H9 (cell line): Measurements from ENCODE around the gene IFNGR1. TPM values are rescaled to one million over a fixed set of nuclear protein-coding genes. Genes with fewer than 3 reads are reported as not detected.

Experiments used
- DNase-seq: peaks from one replicate; pipeline ENCODE4 v3.0.0-alpha.2; 2017
- H2AFZ ChIP-seq: one replicate; pipeline ENCODE4 v1.6.1; 2013; ENCODE audit warnings: mild to moderate bottlenecking, low read length, control low read depth, moderate library complexity
- H2AK5ac ChIP-seq: 2 replicates; pipeline ENCODE4 v1.6.1; 2013; ENCODE audit warnings: low read length, control low read depth, mixed read lengths; ENCODE audit not compliant: insufficient read length
- H2BK120ac ChIP-seq: one replicate; pipeline ENCODE4 v1.6.1; 2013; ENCODE audit warnings: low read depth, mild to moderate bottlenecking, low read length, control low read depth, inconsistent platforms; ENCODE audit not compliant: poor library complexity, severe bottlenecking
- H2BK12ac ChIP-seq: 2 replicates; pipeline ENCODE4 v1.6.1; 2013; ENCODE audit warnings: low read length, control low read depth, mixed read lengths, low read depth; ENCODE audit not compliant: insufficient read length
- H2BK15ac ChIP-seq: 2 replicates; pipeline ENCODE4 v1.6.1; 2013; ENCODE audit warnings: low read depth, low read length, control low read depth
- H2BK20ac ChIP-seq: one replicate; pipeline ENCODE4 v1.6.1; 2013; ENCODE audit warnings: low read depth, mild to moderate bottlenecking, low read length, control low read depth, inconsistent platforms; ENCODE audit not compliant: poor library complexity, severe bottlenecking
- H2BK5ac ChIP-seq: 2 replicates; pipeline ENCODE4 v1.6.1; 2013; ENCODE audit warnings: low read length, control low read depth, mixed read lengths; ENCODE audit not compliant: insufficient read length
- H3K14ac ChIP-seq: 2 replicates; pipeline ENCODE4 v1.6.1; 2013; ENCODE audit warnings: low read length, control low read depth; ENCODE audit not compliant: insufficient read depth
- H3K18ac ChIP-seq: 2 replicates; pipeline ENCODE4 v1.6.1; 2013; ENCODE audit warnings: low read depth, mild to moderate bottlenecking, mixed read lengths, low read length, control low read depth; ENCODE audit not compliant: insufficient read length
- H3K23ac ChIP-seq: 2 replicates; pipeline ENCODE4 v1.6.1; 2013; ENCODE audit warnings: low read length, control low read depth, mixed read lengths, low read depth; ENCODE audit not compliant: insufficient read length
- H3K23me2 ChIP-seq: 2 replicates; pipeline ENCODE4 v1.6.1; 2013; ENCODE audit warnings: low read depth, mild to moderate bottlenecking, mixed read lengths, low read length, control low read depth; ENCODE audit not compliant: insufficient read length, poor library complexity, severe bottlenecking
- H3K27ac ChIP-seq: 2 replicates; pipeline ENCODE4 v1.5.1; 2013; ENCODE audit warnings: low read length, control low read depth, mixed read lengths, low read depth; ENCODE audit not compliant: insufficient read length
- H3K27me3 ChIP-seq: 2 replicates; pipeline ENCODE4 v1.6.1; 2013; ENCODE audit warnings: low read length, control low read depth, inconsistent platforms; ENCODE audit not compliant: insufficient read depth
- H3K4ac ChIP-seq: 2 replicates; pipeline ENCODE4 v1.6.1; 2013; ENCODE audit warnings: low read depth, mild to moderate bottlenecking, control low read depth, inconsistent platforms, low read length, moderate library complexity
- H3K4me1 ChIP-seq: 2 replicates; pipeline ENCODE4 v1.6.1; 2013; ENCODE audit warnings: low read length, control low read depth, inconsistent platforms; ENCODE audit not compliant: insufficient read depth
- H3K4me2 ChIP-seq: 2 replicates; pipeline ENCODE4 v1.6.1; 2013; ENCODE audit warnings: low read length, control low read depth, mixed read lengths; ENCODE audit not compliant: insufficient read length, insufficient read depth
- H3K56ac ChIP-seq: 2 replicates; pipeline ENCODE4 v1.6.1; 2013; ENCODE audit warnings: low read depth, mild to moderate bottlenecking, mixed read lengths, low read length, control low read depth; ENCODE audit not compliant: insufficient read length
- H3K79me1 ChIP-seq: 2 replicates; pipeline ENCODE4 v1.6.1; 2013; ENCODE audit warnings: low read depth, mild to moderate bottlenecking, moderate library complexity, low read length, control low read depth, inconsistent platforms; ENCODE audit not compliant: insufficient read depth, poor library complexity, severe bottlenecking
- H3K79me2 ChIP-seq: 2 replicates; pipeline ENCODE4 v1.6.1; 2013; ENCODE audit warnings: low read length, control low read depth, inconsistent platforms; ENCODE audit not compliant: insufficient read depth
- H3K9ac ChIP-seq: 2 replicates; pipeline ENCODE4 v1.6.1; 2013; ENCODE audit warnings: low read length, control low read depth, mixed read lengths; ENCODE audit not compliant: insufficient read length; ENCODE audit errors: extremely low read depth
- H3K9me3 ChIP-seq: one replicate; pipeline ENCODE4 v1.6.1; 2013; ENCODE audit warnings: low read depth, low read length, inconsistent platforms; ENCODE audit not compliant: control insufficient read depth
- H3T11ph ChIP-seq: one replicate; pipeline ENCODE4 v1.6.1; 2013; ENCODE audit warnings: mild to moderate bottlenecking, low read length, control low read depth, inconsistent platforms
- H4K20me1 ChIP-seq: one replicate; pipeline ENCODE4 v1.6.1; 2013; ENCODE audit not compliant: control insufficient read depth, insufficient read length, insufficient read depth
- H4K5ac ChIP-seq: 2 replicates; pipeline ENCODE4 v1.6.1; 2013; ENCODE audit warnings: low read depth, mild to moderate bottlenecking, mixed read lengths, low read length, control low read depth; ENCODE audit not compliant: insufficient read length
- H4K8ac ChIP-seq: replicated peaks from 2 replicates; pipeline ENCODE4 v1.6.1; 2013; ENCODE audit warnings: low read length, control low read depth, mixed read lengths, low read depth; ENCODE audit not compliant: insufficient read length
- H4K91ac ChIP-seq: 2 replicates; pipeline ENCODE4 v1.6.1; 2013; ENCODE audit warnings: low read depth, mild to moderate bottlenecking, moderate library complexity, mixed read lengths, low read length, control low read depth; ENCODE audit not compliant: insufficient read length
- H3K27ac Mint-ChIP-seq, 3 experiments: 2 replicates in 2 of 3; 3 replicates in 1 of 3; pipeline ENCODE4 v1.8.0; 2020 to 2021; ENCODE audit warnings: mixed read lengths in 3 of 3, mild to moderate bottlenecking in 1 of 3, moderate library complexity in 1 of 3
- H3K27me3 Mint-ChIP-seq: 2 replicates; pipeline ENCODE4 v1.8.0; 2021; ENCODE audit warnings: low read depth, mild to moderate bottlenecking, moderate library complexity, mixed read lengths
- H3K36me3 Mint-ChIP-seq, 3 experiments: 2 replicates in 2 of 3; 3 replicates in 1 of 3; pipeline ENCODE4 v1.8.0; 2020 to 2021; ENCODE audit warnings: low read depth in 3 of 3, mixed read lengths in 3 of 3; ENCODE audit not compliant: insufficient read depth in 1 of 3
- H3K4me1 Mint-ChIP-seq, 2 experiments: 2 replicates each; pipeline ENCODE4 v1.8.0; 2020; ENCODE audit warnings: mixed read lengths in 2 of 2
- H3K4me3 Mint-ChIP-seq, 2 experiments: 2 replicates in 1 of 2; 3 replicates in 1 of 2; pipeline ENCODE4 v1.8.0; 2020 to 2021; ENCODE audit warnings: mild to moderate bottlenecking in 2 of 2, mixed read lengths in 2 of 2, moderate library complexity in 1 of 2
- H3K9me3 Mint-ChIP-seq, 2 experiments: 2 replicates in 1 of 2; 3 replicates in 1 of 2; pipeline ENCODE4 v1.8.0; 2020; ENCODE audit warnings: mild to moderate bottlenecking in 2 of 2, mixed read lengths in 2 of 2, moderate library complexity in 1 of 2
- WGBS: extraction: QIAGEN DNeasy Blood & Tissue Kit; methylation state at CpG from one replicate; pipeline ENCODE4 v1.1.7; 2013; ENCODE audit warnings: missing lambda C conversion rate, low lambda C conversion rate, mixed read lengths; ENCODE audit not compliant: insufficient read length; ENCODE audit errors: extremely low coverage; 5-methylcytosine and 5-hydroxymethylcytosine counted together
- total RNA-seq: library from RNA; stranded (reverse); gene quantifications from 2 replicates; pipeline ENCODE4 v1.2.1, GENCODE V29; 2021
- TF ChIP-seq, protein P1 (sequence below): fragments of 200-600 bp; sonication (generic); conservative IDR thresholded peaks from 3 replicates; pipeline ENCODE4 v1.8.0; 2021; ENCODE audit warnings: antibody characterized with exemption, mild to moderate bottlenecking

Gene IFNGR1
- total RNA-seq, 1 experiment from 2014 or later: 32.2 TPM

DNA sequence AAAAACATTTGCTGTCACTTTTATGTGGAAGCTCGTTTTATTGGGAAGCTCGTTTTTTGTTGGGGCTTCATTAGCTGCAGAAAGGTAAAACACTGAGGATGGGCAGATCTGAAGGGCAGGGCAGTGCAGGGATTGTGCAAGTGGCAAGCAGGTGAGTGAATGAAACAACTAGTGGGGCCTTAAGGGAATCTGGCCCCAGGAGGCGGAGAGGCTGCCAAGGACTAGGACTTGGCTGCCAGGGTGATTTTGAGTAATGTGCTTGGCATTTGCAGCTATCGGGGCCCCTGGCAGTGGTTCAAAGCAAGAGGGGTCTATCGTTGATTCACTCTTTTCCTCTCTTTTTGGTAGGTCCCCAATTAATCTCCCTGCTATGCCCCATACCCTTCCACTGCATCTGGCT lies 57.2 kb downstream of the IFNGR1 start:
- no CpG with 5 or more reads among the region's 5 CpGs for WGBS
- peaks cover 56 to 59% of the 10 kb centered on the region in 2 experiments for H3K9me3 Mint-ChIP-seq

More for the DNA sequence above, 57.2 kb downstream of the IFNGR1 start:
- H3K4me2 ChIP-seq: no peak overlapping the region
- H2AK5ac ChIP-seq: no peak overlapping the region
- H3K23ac ChIP-seq: no peak overlapping the region
- Mint-ChIP-seq H3K36me3 (peaks cover 35 to 56% (median 37%) of the 10 kb centered on the region in 3 experiments), H3K27me3 (peaks cover 17% of the 10 kb centered on the region), H3K4me3 (no peak overlapping the region), H3K4me1 (no peaks in the 10 kb centered on the region), H3K27ac (no peak overlapping the region)
- H2BK120ac ChIP-seq: no peak overlapping the region
- no peak overlapping the region for H4K5ac ChIP-seq
- H4K91ac ChIP-seq: no peak overlapping the region
- no peak overlapping the region for H2BK20ac ChIP-seq
- no peak overlapping the region for H2BK15ac ChIP-seq
- no peak overlapping the region for H3K18ac ChIP-seq
- H2AFZ ChIP-seq: no peak overlapping the region
- no peak overlapping the region for H4K8ac ChIP-seq
- no peak overlapping the region for H2BK12ac ChIP-seq
- DNase-seq: no peak
- no peaks in the 10 kb centered on the region for H3K27me3 ChIP-seq
- no peaks in the 10 kb centered on the region for H3K79me1 ChIP-seq
- H3K56ac ChIP-seq: no peak overlapping the region
- H4K20me1 ChIP-seq: no peaks in the 10 kb centered on the region
- TF ChIP-seq, protein P1, sequence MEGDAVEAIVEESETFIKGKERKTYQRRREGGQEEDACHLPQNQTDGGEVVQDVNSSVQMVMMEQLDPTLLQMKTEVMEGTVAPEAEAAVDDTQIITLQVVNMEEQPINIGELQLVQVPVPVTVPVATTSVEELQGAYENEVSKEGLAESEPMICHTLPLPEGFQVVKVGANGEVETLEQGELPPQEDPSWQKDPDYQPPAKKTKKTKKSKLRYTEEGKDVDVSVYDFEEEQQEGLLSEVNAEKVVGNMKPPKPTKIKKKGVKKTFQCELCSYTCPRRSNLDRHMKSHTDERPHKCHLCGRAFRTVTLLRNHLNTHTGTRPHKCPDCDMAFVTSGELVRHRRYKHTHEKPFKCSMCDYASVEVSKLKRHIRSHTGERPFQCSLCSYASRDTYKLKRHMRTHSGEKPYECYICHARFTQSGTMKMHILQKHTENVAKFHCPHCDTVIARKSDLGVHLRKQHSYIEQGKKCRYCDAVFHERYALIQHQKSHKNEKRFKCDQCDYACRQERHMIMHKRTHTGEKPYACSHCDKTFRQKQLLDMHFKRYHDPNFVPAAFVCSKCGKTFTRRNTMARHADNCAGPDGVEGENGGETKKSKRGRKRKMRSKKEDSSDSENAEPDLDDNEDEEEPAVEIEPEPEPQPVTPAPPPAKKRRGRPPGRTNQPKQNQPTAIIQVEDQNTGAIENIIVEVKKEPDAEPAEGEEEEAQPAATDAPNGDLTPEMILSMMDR: no peak
- no peak overlapping the region for H3K14ac ChIP-seq
- H3T11ph ChIP-seq: no peak overlapping the region
- H3K23me2 ChIP-seq: no peaks in the 10 kb centered on the region
- no peaks in the 10 kb centered on the region for H3K4me1 ChIP-seq
- H3K27ac ChIP-seq: no peak overlapping the region
- H3K79me2 ChIP-seq: no peaks in the 10 kb centered on the region
- H3K4ac ChIP-seq: no peak overlapping the region
- peaks cover 34% of the 10 kb centered on the region for H3K9me3 ChIP-seq
- H2BK5ac ChIP-seq: no peak overlapping the region
- no peak overlapping the region for H3K9ac ChIP-seq
